IMR-90 (cell line): Measurements from ENCODE around the gene TRAPPC5. TPM values are rescaled to one million over a fixed set of nuclear protein-coding genes. Genes with fewer than 3 reads are reported as not detected.
A peak's percentile ranks its signal among the peaks of the same experiment; 100 is the strongest.

Source experiments
- ATAC-seq: fragments of 200-7000 bp; cut with Tn5 transposase; 2 replicates; pipeline ENCODE4 v1.9.1; 2020; ENCODE audit warnings: low read depth, mild to moderate bottlenecking, moderate library complexity
- BruUV-seq: library from RNA; stranded (reverse); fragments of 400-500 nt; replicated peaks from 2 replicates; lab custom pipeline; 2021; lab: Mats Ljungman, UMichigan
- CTCF ChIA-PET: fragments of 300-600 bp; formaldehyde crosslinking; extraction: SDS; loops from one replicate; lab custom pipeline; 2021; ENCODE audit warnings: antibody characterized with exemption; lab: Yijun Ruan, JAX
- POLR2A ChIA-PET: fragments of 300-600 bp; sonication (Branson Sonifier 250); formaldehyde crosslinking; loops from one replicate; lab custom pipeline; 2022; ENCODE audit warnings: antibody characterized with exemption; ENCODE audit not compliant: unreplicated experiment; lab: Charles Lee
- DNase-seq: peaks from one replicate; pipeline ENCODE4 v3.0.0; 2013
- H2AFZ ChIP-seq: replicated peaks from 2 replicates; pipeline ENCODE3; 2013; ENCODE audit warnings: low read length, mild to moderate bottlenecking; ENCODE audit not compliant: poor library complexity
- H2AK5ac ChIP-seq: 2 replicates; pipeline ENCODE4 v1.6.1; 2013; ENCODE audit warnings: low read depth, low read length, inconsistent platforms
- H2AK9ac ChIP-seq: replicated peaks from 2 replicates; pipeline ENCODE3; 2013; ENCODE audit warnings: mild to moderate bottlenecking, low read depth, low read length, moderate library complexity; ENCODE audit not compliant: poor library complexity
- H2BK120ac ChIP-seq: 2 replicates; pipeline ENCODE4 v1.6.1; 2013; ENCODE audit warnings: low read depth, low read length, inconsistent platforms
- H2BK15ac ChIP-seq: 3 replicates; pipeline ENCODE4 v1.6.1; 2013; ENCODE audit warnings: low read depth, low read length, inconsistent platforms
- H2BK20ac ChIP-seq: 2 replicates; pipeline ENCODE4 v1.6.1; 2013; ENCODE audit warnings: low read depth, mild to moderate bottlenecking, inconsistent platforms, low read length, moderate library complexity
- H2BK5ac ChIP-seq: 2 replicates; pipeline ENCODE4 v1.6.1; 2013; ENCODE audit warnings: mild to moderate bottlenecking, low read depth, low read length, inconsistent platforms; ENCODE audit not compliant: poor library complexity, severe bottlenecking
- H3K14ac ChIP-seq: replicated peaks from 2 replicates; pipeline ENCODE4 v1.6.1; 2013; ENCODE audit warnings: low read depth, low read length, inconsistent platforms
- H3K18ac ChIP-seq: 2 replicates; pipeline ENCODE4 v1.6.1; 2013; ENCODE audit warnings: low read depth, low read length, control low read depth
- H3K23ac ChIP-seq: 2 replicates; pipeline ENCODE4 v1.6.1; 2013; ENCODE audit warnings: low read depth, low read length, inconsistent platforms
- H3K27ac ChIP-seq: 2 replicates; pipeline ENCODE4 v1.5.1; 2013; ENCODE audit warnings: mild to moderate bottlenecking, control low read depth, low read length; ENCODE audit not compliant: insufficient read depth
- H3K27me3 ChIP-seq: 2 replicates; pipeline ENCODE4 v1.6.1; 2013; ENCODE audit warnings: low read length; ENCODE audit not compliant: control insufficient read depth, insufficient read depth
- H3K36me3 ChIP-seq: 2 replicates; pipeline ENCODE4 v1.6.1; 2013; ENCODE audit warnings: low read length, mixed read lengths; ENCODE audit not compliant: control insufficient read depth, insufficient read depth
- H3K4ac ChIP-seq: 2 replicates; pipeline ENCODE4 v1.6.1; 2013; ENCODE audit warnings: low read depth, low read length, inconsistent platforms
- H3K4me1 ChIP-seq: 2 replicates; pipeline ENCODE4 v1.6.1; 2013; ENCODE audit warnings: low read length, mixed read lengths; ENCODE audit not compliant: control insufficient read depth, insufficient read depth
- H3K4me2 ChIP-seq: 2 replicates; pipeline ENCODE4 v1.6.1; 2013; ENCODE audit warnings: low read depth, mild to moderate bottlenecking, control low read depth, low read length, moderate library complexity
- H3K4me3 ChIP-seq: 2 replicates; pipeline ENCODE4 v1.5.1; 2013; ENCODE audit warnings: low read depth, mild to moderate bottlenecking, control low read depth, low read length, moderate library complexity; ENCODE audit not compliant: insufficient read depth
- H3K56ac ChIP-seq: 2 replicates; pipeline ENCODE4 v1.6.1; 2013; ENCODE audit warnings: low read length, inconsistent platforms; ENCODE audit not compliant: insufficient read depth; ENCODE audit errors: extremely low read depth
- H3K79me1 ChIP-seq, 2 experiments: 2 replicates each; pipeline ENCODE4 v1.6.1; 2013; ENCODE audit warnings: low read length in 2 of 2, inconsistent platforms in 1 of 2, low read depth in 1 of 2
- H3K9ac ChIP-seq: 2 replicates; pipeline ENCODE4 v1.6.1; 2013; ENCODE audit warnings: low read depth, low read length, control low read depth
- H3K9me1 ChIP-seq: 2 replicates; pipeline ENCODE4 v1.6.1; 2013; ENCODE audit warnings: low read length, inconsistent platforms; ENCODE audit not compliant: insufficient read depth
- H3K9me3 ChIP-seq: 2 replicates; pipeline ENCODE4 v1.6.1; 2013; ENCODE audit warnings: low read length; ENCODE audit not compliant: control insufficient read depth, insufficient read depth
- H4K20me1 ChIP-seq: 2 replicates; pipeline ENCODE4 v1.6.1; 2013; ENCODE audit warnings: low read length, inconsistent platforms; ENCODE audit not compliant: insufficient read depth
- H4K5ac ChIP-seq: 2 replicates; pipeline ENCODE4 v1.6.1; 2013; ENCODE audit warnings: mild to moderate bottlenecking, low read depth, low read length, control low read depth
- H4K8ac ChIP-seq, 2 experiments: 2 replicates each; pipeline ENCODE4 v1.6.1; 2013; ENCODE audit warnings: low read depth in 2 of 2, low read length in 2 of 2, control low read depth in 1 of 2, inconsistent platforms in 1 of 2
- H4K91ac ChIP-seq: 2 replicates; pipeline ENCODE4 v1.6.1; 2013; ENCODE audit warnings: low read depth, low read length, inconsistent platforms; ENCODE audit not compliant: insufficient read depth
- CEBPB ChIP-seq: IDR thresholded peaks from 2 replicates; pipeline ENCODE4 v1.6.1; 2012; ENCODE audit warnings: low read depth, low read length, improper control_type of control experiment
- MAZ ChIP-seq: IDR thresholded peaks from 2 replicates; pipeline ENCODE4 v1.6.1; 2012; ENCODE audit warnings: low read depth, mild to moderate bottlenecking, low read length, improper control_type of control experiment, moderate library complexity, borderline replicate concordance
- MXI1 ChIP-seq: IDR thresholded peaks from 2 replicates; pipeline ENCODE4 v1.6.1; 2012; ENCODE audit warnings: low read depth, mild to moderate bottlenecking, low read length, moderate library complexity, borderline replicate concordance
- WGBS, 2 experiments: methylation state at CpG; one replicate each; pipeline versions ENCODE4 v1.1.5 to v1.1.7; 2013; ENCODE audit warnings: missing lambda C conversion rate in 2 of 2; ENCODE audit not compliant: insufficient read length in 1 of 2; ENCODE audit errors: extremely low coverage in 2 of 2; 5-methylcytosine and 5-hydroxymethylcytosine counted together
- dilution Hi-C: fragments of 300-500 bp; cut with HindIII; formaldehyde crosslinking; loops from one replicate; pipeline ENCODE4 v1.14.3; 2018; ENCODE audit warnings: low sequenced_read_pairs; ENCODE audit not compliant: unreplicated experiment
- in situ Hi-C: fragments of 300-500 bp; cut with MboI; formaldehyde crosslinking; loops from 3 replicates; pipeline ENCODE4 v1.14.3; 2019; ENCODE audit warnings: low sequenced_read_pairs, inconsistent platforms, mixed read lengths
- intact Hi-C: fragments of 100-400 bp; cut with micrococcal nuclease; formaldehyde crosslinking; loops from 2 replicates; pipeline ENCODE4 v1.10.0; 2022
- polyA plus RNA-seq, 3 experiments: library from polyadenylated mRNA; depleted of rRNA; stranded (reverse); fragments of >200 nt; gene quantifications; 2 replicates each; pipeline ENCODE4 v1.2.3, GENCODE V29; 2012; ENCODE audit warnings: low replicate concordance in 1 of 3
- total RNA-seq: library from RNA; depleted of rRNA; stranded (reverse); fragments of >200 nt; gene quantifications from 2 replicates; pipeline ENCODE4 v1.2.3, GENCODE V29; 2012
- TF ChIP-seq, protein P1 (sequence below): fragments of 150-350 bp; IDR thresholded peaks from 2 replicates; pipeline ENCODE4 v1.6.1; 2017; ENCODE audit warnings: mild to moderate bottlenecking, antibody characterized with exemption, low read length, low read depth

TRAPPC5 gene
- total and polyA plus RNA-seq, 2 of the 4 experiments (the other 2 are of a cell fraction): 54.7 to 109 TPM

GRCh38 chr19:7636691-7637373 lies 43.8 kb upstream of the TRAPPC5 start, which contains the start of gene STXBP2:
STXBP2 (plus strand) TSS chr19:7637110; CDS start chr19:7637150, 40 bp downstream.
- ATAC-seq: peak; percentile 25; the same call in 1 of the 2 replicates

More at GRCh38 chr19:7636691-7637373, 43.8 kb upstream of the TRAPPC5 start, which contains the start of gene STXBP2:
- Histone ChIP-seq H3K4me3 (peak within 1 kb of the TSS; percentile 46), H4K5ac (peak within 1 kb of the TSS; percentile 68), H2BK20ac (no peak within 1 kb of the TSS), H4K20me1 (peaks cover 5% of the 10 kb centered on the region; the same call in 1 of the 2 replicates), H3K9me1 (peaks cover 12% of the 10 kb centered on the region), H3K36me3 (peaks cover 4% of the 10 kb centered on the region; the same call in 1 of the 2 replicates), H3K79me1 (no peaks in the 10 kb centered on the region), H2AFZ (peak within 1 kb of the TSS; percentile 82), H3K4me1 (no peaks in the 10 kb centered on the region), H2AK9ac (peak within 1 kb of the TSS; percentile 81), H4K8ac (peak within 1 kb of the TSS; percentile 50 to 62; a peak in 3 of 4 replicates), H3K27ac (no peak within 1 kb of the TSS; the same call in 1 of the 2 replicates), H3K9me3 (no peaks in the 10 kb centered on the region), H3K23ac (no peak within 1 kb of the TSS), H3K56ac (no peak within 1 kb of the TSS), H3K27me3 (peaks cover 14% of the 10 kb centered on the region; the same call in 1 of the 2 replicates), H2BK15ac (no peak within 1 kb of the TSS), H3K4me2 (peak within 1 kb of the TSS; percentile 53; the same call in 1 of the 2 replicates), H3K9ac (no peak within 1 kb of the TSS), H2BK120ac (no peak within 1 kb of the TSS), H2BK5ac (no peak within 1 kb of the TSS), H3K18ac (no peak within 1 kb of the TSS), H3K4ac (no peak within 1 kb of the TSS), H4K91ac (no peak within 1 kb of the TSS), H3K14ac (no peak within 1 kb of the TSS), H2AK5ac (no peak within 1 kb of the TSS)
- POLR2A ChIA-PET: no interaction called here
- no TSS peak for BruUV-seq
- intact Hi-C loops (no loop called here), in situ Hi-C loops (no loop called here), dilution Hi-C loops (no loop called here)
- 25% methylated on average over 20 of the region's 61 CpGs; no CpG with 5 or more reads in 1 of the 2 experiments for WGBS, 2 experiments
- TF ChIP-seq MAZ (no peak), CEBPB (no peak), MXI1 (no peak)
- TF ChIP-seq, protein P1, sequence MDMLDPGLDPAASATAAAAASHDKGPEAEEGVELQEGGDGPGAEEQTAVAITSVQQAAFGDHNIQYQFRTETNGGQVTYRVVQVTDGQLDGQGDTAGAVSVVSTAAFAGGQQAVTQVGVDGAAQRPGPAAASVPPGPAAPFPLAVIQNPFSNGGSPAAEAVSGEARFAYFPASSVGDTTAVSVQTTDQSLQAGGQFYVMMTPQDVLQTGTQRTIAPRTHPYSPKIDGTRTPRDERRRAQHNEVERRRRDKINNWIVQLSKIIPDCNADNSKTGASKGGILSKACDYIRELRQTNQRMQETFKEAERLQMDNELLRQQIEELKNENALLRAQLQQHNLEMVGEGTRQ: no peak
- CTCF ChIA-PET: interaction anchor here (1.1 to 1.2 kb wide), 2 partner anchors 68 to 163 kb away, joined by 3 to 4 read pairs; no protein-coding TSS in a partner anchor
- DNase-seq: no peak
